Hepatic stellate cell (primary cell): ENCODE results near the gene LAG3.
A peak's percentile ranks its signal among the peaks of the same experiment; 100 is the strongest.

Source experiments
- DNase-seq: peaks from one replicate; pipeline ENCODE4 v3.0.0; 2011; ENCODE audit warnings: low spot score

The LAG3 gene

GRCh38 chr12:6824085-6824775, 51.9 kb downstream of the LAG3 start:
- no peak for DNase-seq

- DNase-seq = no peak
Observed at GRCh38 chr12:6824901-6825381, 52.6 kb downstream of the LAG3 start.

GRCh38 chr12:6825398-6826124, 53.2 kb downstream of the LAG3 start:
- peak; percentile 97 for DNase-seq

GRCh38 chr12:6826125-6826733, 53.9 kb downstream of the LAG3 start:
- DNase-seq = no peak

- no peak for DNase-seq
Observed at GRCh38 chr12:6826734-6827436, 54.6 kb downstream of the LAG3 start.

- peak; percentile 96 for DNase-seq
Observed at GRCh38 chr12:6827437-6827911, 55.2 kb downstream of the LAG3 start.
